T1000 (cell line): ENCODE results near the gene HAUS7.

Experiments
- DNase-seq: peaks from one replicate; lab custom pipeline; 2025; ENCODE audit warnings: mixed read lengths; lab: John Stamatoyannopoulos, UW

The HAUS7 gene

DNA sequence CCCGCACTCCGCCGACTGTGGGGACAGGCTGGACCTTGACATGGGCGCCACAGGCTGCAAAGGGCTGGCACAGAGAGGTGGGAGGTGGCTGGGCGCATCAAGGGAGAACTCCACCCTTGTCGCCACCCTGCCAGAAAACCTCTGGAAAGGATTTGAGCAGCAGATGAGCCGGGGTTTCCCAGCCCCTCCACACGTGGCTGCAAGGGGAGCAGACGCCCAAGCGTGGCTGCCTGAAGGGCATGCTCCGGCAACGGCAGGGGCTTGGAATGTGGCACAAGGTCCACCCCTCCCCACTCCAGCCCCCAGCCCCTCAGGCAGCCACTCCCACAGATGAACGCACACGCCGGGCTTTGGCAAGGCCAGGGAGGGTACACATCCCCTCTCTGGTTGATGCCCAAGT, 29.0 kb upstream of the HAUS7 start:
- DNase-seq, result no peak

DNA sequence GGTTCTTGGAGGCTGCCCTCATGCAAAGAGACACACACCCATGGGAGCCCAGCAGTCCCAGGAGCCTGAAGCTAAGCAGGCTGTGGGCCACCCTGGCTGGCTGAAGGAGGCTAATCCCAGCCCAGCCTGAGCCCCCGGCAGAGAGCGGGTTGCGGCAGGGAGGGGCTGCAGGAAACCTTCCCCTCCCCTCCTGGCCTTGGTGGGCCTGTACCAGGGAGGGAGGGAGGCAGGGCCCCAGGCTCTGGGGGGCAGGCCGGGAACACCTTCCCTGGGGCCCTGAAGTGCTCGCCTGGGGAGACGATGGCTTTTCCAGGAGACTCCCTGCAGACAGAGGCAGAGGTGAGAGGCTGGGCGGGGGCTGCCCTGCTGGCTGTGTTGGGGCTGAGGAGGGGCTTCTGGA, 28.1 kb upstream of the HAUS7 start:
- no peak for DNase-seq

DNA sequence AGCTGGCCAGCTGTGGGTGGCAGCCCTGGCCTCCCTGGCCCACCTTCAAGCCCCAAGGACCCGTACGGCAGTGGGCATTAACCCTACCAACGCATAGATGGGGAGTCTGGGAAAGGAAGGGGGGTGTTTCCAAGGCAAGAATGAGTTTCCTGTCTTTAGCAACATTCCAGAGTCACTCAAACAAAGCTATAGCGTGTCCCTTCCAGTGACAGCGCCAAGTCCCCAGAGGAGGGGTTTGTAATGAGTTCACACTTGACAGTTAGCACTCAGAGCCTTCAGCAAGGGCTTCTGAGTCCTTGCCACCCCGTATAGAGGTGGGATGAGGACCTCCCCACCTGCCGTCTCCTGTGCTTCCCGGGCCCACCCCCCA, 26.2 kb upstream of the HAUS7 start:
- DNase-seq, result no peak

DNA sequence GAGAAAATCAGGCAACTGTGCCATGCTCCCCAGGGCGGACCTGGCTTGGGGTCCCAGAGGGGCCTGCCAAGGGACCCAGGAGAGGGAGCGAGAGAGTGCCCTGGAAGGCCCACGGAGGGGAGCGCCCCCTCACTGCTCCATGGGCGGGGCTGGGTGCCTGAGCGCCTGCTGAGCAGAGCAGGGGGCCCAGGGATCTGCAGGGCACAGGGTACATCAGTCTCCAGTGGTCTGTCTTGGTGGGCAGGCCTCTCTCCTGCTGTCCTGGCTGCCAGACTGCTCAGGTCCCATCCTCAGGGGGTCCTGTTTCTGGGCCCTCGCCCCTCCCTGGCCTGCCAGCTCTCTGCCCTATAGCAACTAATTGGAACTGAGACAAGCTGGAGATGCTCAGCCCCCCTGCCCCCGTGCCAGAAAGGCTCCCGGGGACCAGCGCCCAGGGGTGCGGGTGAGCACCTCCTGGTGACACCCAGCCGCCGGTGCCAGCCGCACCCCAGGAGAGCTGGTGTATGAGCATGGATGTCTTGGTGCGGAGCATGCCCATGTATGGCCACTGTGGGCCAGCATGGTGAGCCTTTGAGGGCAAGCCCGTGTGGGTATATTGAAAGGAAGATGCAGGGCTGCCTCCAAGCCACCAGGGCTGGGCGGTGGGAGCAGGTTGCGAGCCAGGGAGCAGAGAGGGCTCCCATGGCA, 25.7 kb upstream of the HAUS7 start:
- DNase-seq, result no peak

DNA sequence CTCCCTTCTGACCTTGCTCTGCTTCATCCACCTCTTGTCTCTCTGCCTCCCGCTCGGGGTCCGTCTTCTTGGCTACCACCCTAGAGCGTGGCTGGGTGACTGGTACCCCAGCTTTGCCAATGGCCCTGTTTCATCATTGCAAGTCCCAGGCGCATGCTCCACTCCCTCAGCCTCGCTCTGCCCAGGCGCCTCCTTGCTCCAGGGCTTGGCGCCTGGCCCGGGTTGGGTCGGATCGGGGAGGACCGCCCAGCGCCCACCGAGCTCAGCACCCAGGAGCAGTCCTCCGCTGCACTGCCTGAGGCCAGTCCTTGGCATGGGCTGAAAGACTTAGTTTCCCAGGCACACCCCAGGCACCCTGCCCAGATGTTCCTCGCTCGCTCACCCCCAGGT, 25.0 kb upstream of the HAUS7 start:
- no peak for DNase-seq

DNA sequence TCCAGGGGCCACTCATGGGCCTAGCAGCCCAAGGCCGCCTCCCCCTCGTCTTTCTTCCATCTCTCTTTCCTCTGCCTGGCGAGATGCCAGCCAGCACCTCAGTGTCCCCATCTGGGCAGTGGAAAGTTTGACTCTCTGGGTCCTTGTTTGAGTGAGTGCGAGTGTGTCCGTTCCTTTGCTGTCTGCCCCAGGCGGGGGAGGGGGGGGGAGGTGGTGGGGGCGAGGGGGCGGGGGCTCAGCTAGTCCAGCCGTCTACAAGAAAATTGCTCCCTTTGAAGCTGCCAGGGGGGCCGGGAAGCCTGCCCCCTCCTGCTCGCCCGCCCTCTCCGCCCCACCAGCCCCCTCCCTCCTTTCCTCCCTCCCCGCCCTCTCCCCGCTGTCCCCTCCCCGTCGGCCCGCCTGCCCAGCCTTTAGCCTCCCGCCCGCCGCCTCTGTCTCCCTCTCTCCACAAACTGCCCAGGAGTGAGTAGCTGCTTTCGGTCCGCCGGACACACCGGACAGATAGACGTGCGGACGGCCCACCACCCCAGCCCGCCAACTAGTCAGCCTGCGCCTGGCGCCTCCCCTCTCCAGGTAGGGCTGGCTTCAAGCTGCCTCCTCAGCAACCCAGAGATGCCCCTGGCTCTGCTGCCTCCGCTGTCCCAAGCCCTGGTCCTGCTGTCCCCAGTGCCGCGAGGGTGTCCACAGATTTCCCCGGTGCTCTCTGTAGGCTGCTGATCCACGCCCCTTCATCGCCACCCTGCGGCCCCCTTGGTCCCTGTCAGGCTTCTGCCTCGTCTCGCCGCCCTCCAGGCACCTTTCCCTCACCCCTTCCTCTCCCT, 24.4 kb upstream of the HAUS7 start, which contains the start of gene BGN:
BGN (plus strand) TSS at position 440 of the 821 bp plus-strand sequence. CDS start 9,652 bp downstream, outside the sequence.
- DNase-seq, result no peak

DNA sequence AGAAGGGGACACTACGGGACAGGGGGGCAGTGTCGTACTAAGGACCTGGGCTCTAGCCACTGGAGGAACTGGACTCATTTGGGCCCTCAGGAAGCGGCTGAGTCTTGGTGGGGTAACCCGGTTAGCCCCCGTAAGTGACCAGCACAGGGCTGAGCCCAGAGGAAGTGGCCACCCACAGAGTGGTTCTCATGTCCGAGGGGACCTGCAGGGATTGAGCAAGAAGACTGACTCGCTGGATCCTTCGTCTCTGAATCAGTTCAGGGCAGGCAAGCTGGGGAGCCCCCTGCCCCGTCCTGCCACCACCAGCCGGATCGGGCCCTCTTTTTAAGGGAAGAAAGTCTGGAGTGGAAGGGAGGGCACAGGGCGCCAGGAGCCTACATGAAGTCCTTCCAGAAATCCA, 23.7 kb upstream of the HAUS7 start:
- no peak for DNase-seq

DNA sequence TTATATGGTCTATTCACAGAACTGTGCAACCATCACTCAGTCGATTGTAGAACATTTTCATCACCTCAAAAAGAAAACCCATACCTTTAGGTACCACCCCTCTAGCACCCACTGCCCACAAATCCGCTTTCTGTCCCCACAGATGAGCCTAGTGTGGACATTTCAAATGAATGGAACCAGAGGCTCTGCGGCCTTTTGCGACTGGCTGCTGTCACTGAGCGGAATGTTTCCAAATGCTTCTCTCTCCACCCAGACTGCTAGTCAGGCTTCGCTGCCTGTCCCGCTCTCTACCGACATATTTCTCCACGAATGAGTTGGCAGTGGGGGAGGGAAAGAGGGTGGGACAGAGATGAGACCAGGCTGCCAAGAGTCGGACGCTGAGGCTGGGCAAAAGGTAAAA, 22.7 kb upstream of the HAUS7 start:
- DNase-seq, result no peak

DNA sequence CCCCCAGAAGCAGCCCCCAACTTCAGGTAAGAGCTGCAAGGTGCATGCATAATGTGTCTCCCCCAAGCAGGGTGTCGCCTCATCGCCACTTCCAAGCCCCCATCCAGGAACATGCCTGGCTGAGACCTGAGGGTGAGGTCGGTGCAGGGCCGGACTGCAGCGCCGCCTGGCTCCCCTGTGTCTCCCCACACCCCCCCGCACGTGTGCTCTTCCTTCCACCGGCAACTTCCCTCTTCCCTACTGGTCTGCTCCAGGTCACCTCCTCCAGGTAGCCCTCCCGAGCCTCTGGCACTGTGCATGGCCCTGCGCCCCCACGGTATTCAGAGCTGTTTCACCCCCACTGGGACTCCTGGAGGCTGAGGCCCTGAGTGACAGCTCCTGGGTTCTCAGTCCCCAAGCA, 22.2 kb upstream of the HAUS7 start:
- DNase-seq, result no peak

DNA sequence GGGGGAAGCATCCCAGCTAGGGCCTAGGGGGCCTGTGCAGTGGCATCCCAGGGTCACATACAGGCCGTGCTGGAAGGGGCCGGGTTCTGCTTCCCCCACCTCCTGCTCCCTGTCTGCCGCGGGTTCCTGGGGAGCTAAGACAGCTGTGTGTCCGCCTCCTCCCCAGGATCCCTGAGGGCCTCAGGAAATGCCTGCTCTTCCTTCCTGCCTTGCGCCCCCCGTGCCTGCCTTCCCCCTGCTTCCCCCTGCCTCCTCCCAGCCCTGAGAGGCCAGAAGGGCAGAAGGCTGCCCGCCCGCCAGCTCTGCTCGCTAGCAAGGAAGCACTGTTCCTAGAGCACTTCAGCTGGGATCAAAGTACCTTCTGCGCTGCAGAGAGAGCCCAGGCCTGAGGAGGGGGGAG, 21.5 kb upstream of the HAUS7 start:
- no peak for DNase-seq

DNA sequence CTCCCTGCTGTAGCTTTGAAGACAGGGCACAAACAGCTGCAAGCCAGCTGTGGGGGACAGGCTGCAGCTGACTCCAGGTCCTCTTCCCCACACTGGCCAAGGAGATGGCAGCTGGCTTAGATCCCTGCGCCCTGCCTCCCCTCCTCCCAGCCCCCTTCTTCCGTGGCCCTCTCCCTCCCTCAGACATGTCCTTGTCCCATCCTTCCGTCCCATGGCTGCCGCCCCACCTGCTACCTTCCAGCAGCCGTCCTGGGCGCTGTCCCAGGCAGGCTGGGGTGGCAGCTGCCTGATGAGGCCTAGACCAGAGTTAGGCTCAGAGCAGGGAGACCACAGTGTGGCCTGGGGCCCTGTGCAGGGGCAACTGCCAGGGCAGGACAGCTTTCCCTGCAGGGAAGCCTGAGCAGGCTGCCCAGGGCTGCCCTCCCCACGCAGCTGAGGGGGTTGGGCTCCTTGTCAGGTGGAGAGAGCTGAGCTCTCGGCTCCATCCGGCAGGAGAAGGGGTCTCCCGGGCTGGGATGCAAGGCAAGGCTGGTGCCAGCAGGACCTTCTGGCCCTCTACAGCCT, 21.1 kb upstream of the HAUS7 start:
- DNase-seq, result no peak

DNA sequence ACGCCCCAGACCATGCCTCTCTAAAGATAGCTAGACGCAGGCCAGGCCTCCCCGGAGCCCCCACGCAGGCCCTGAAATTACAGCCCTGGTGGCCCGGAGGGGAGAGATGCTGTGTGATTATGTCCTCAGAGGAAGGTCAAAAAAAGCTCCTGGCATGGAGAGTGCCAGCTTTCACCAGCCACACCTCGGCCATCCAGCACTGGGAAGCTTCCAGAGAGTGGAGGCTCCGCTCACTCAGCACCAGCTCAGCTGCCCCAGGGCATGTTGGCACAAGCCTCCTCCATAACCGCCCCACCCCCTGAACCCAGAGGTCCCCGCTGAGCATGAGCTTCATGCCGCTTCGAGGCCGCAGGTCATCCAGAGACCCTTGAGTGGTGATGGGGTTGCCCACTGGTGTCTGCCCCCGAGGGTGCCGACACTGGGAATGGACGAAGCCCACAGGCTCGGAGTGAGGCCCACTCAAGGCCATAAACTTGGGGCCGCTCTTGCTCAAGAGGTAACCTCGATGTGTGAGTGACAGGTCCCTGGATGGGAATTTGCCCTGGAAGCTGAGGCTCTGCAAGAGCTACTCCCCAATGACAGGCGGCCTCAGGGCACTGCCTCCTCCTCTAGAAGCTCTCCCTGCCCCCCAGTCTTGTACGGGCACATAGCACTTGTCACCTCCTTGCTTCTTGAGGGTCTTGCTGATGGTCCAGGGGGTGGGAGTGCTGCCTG, 20.0 kb upstream of the HAUS7 start:
- DNase-seq, result no peak

DNA sequence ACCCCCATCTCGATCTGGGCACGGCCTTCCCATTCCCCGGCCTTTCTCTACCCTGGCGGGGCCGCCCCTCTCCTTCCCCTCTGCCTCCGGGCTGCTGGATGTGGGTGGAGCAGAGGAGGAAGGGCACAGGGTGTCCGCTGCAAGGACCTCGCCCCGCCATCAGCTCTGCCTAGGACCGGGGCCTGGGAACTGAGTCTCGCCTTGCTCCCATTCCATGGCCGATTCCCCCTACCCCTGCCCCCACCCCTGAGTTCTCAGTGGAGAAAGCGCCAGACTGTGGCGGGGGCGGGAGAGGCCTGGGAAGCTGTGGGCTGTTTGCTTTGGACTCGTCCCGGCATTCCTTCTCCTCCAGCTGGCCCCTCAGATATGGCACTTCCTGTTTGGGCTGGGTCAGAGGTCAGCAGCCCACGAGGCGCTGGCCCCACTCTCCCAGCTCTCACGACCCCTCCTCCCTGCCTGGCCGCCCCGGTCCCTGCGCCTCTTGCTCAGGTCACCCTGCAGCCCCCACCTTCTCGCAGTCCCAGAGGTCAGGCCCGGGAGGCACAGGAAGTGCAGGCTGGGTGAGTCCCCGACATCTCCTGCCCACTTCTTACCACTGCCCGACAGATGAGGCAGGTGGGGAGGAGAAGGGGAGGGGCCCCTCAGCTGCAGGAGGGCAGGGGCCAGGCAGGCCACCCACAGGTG, 18.0 kb upstream of the HAUS7 start:
- no peak for DNase-seq

DNA sequence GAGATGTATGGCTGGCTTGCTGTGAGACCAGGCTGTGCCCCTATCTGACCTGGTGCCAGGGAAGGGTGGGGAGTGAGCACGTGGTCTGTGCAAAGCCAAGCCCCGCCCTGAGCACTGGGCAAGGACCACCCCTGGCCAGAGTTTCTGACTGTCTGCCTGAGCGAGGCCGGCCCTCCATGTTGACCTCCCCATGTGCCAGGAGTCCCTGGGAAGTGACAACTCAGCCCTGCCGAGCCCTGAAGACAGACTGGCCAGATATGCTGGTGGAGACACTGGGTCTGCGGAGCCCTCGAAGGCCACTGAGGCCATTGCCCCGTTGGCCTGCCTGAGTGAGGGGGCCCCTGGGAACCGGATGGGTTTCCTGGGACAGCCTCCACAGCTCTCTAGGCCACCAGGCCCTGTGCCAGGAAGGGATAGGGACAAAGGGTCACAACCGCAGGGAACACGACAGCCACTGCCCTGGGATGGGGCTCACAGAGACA, 17.3 kb upstream of the HAUS7 start:
- DNase-seq, result no peak

DNA sequence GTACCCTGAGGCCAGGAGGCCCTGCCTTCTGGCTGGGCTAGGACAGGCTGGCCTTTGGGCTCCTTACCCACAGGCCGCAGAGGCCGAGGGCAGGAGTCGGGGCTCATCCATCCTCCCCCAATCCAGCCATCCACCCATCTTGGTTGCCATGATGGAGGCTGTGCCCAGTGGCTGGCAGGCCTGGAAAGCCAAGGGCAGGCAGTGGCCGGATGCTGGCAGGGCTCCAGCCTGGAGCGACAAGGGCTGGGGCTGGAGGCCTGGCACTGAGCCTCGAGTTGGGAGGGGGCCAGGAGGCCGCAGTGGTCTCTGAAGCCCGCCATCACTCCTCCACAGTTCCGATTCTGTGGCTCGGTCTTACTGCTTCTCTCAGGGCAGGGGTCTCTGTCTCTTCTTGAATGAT, 15.8 kb upstream of the HAUS7 start:
- DNase-seq, result no peak

DNA sequence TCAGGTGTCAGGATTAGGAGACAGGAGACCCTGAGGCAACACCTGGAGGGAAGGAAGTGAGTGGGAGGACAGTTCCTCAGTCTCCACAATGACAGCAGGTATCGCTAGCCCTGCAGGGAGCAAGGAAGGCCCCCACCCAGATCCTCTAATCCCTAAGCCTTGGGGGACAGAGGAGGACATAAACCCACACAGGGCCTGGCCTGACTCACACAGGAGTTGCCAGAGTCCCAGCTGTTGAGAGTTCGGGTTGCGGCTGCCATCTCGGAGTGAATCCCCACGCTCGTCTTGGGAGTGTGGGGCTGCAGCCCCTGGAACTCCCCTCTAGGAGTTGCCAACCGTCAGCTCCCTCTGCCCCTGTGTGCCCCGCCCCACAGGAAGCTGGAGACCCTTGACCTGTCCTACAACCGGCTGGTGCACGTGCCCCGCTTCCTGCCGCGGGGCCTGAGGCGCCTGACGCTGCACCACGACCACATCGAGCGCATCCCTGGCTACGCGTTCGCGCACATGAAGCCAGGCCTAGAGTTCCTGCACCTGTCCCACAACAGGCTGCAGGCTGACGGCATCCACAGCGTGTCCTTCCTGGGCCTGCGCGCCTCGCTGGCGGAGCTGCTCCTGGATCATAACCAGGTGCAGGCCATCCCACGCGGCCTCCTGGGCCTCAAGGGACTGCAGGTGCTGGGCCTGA, 15.2 kb upstream of the HAUS7 start:
- DNase-seq, result no peak

DNA sequence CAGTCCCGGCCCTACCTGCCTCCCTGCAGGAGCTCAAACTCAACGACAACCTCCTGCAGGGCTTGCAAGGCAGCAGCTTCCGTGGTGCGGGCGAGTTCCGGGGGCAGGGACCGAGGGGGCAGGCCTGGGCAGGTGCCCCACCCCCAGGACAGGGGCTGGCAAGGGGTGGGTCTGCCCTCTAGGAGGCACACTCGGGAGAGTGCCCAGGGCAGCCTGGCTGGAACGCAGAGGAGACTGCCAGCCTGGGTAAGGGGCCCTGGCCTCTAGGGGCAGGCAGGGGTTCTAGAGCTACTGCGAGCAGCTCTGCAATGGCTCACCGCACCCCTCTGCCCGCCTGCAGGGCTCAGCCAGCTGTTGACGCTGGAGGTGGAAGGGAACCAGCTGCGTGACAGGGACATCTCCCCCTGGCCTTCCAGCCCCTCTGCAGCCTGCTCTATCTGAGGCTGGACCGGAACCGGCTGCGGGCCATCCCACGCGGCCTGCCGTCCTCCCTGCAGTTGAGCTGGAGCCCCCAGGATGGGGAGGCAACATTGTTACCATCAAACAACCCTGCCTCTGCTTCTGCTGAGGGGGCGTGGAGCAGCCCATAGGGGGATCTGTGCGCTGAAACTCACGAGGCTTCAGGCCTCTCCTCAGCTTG, 12.1 kb upstream of the HAUS7 start:
- DNase-seq, result no peak

DNA sequence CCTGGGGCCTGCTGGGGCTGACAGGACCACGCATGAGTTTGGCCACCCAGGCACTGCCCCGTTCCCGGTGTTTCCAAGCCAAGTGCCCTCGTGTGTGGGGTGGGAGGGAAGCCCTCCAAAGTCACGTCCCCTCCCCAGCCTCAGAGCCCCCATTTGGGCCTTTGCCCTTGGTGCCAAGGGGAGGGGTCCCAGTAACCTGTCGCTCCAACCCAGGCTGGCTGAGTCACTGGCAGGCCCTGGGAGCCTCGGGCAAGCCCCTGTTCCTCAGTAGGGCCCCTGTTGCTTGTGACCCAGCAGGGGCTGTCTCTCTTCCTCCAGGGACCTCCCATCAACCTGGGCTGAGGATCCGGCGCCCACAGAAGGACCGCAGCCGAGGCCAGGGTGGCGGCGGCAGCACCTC, 10.7 kb upstream of the HAUS7 start:
- DNase-seq, result no peak

DNA sequence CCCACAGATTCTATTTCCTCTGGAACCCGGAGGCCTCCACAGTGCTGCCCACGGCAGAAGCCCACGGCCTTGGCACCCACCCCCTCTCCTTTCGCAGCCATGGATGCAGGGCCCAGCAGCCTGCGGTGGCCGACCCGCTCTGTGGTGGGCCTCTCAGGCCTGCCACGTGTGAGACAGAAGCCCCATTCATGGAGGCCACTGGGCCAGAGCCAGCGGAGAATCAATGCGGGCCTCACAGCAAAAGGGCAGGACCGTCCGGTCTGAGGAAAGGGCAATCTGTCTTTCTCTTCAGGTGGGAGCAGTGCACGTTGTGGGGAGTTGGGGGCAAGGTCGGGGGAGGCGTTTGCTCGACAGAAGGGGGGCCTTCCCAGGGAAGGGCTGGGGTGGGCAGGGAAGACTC, 8.4 kb upstream of the HAUS7 start:
- no peak for DNase-seq

DNA sequence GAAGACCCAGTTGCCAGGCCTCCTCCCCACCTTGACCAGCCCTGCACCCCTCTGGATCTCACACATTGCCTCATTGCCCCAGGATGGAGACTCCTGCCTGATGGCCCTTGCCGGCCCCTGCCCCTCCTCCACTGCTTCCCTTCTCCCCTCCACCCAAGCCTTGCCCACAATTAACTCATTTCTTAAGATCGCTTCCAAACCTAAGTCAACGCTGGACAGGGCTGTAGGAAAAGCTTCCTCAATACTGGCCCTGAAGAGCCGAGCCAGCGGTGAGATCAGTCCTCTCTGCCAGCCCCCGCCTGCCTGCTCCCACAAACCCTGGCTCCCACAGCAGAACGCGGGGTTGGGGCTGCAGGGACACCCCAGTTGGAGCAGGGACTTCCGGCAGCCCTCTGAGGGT, 7.5 kb upstream of the HAUS7 start:
- DNase-seq, result no peak

DNA sequence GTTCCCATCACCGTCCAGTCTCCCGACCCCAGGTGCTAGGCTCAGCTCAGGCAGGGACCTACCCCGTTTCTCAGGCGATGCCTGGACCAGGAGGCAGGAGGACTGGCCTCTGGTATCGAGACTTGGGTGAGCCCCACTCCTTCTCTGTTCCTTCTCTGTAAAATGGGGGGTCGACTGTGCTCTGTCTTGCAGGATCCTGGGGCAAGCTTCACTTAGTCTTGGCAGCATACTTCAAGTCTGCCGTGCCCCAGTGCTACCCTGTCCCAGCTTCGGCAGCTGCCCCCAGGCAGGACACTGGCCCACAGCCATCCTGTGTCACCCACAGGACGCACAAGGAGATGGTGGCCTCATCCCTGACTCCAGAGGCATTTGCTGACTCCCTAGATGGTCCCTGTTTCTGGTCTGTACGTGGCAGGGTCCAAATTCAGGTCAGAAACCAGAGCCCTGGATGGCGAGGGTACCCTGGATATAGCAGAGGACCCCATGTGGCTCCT, 7.0 kb upstream of the HAUS7 start:
- DNase-seq, result no peak
